GM23338 (cell line): ENCODE data around the gene GLDC. TPM values are rescaled to one million over a fixed set of nuclear protein-coding genes. Genes with fewer than 3 reads are reported as not detected.

Experiments used
- ATAC-seq: fragments of 200-7000 bp; cut with Tn5 transposase; 3 replicates; pipeline ENCODE4 v1.9.1; 2020
- DNase-seq: peaks from one replicate; pipeline ENCODE4 v3.0.0-alpha.2; 2015; ENCODE audit warnings: low spot score
- H2AFZ ChIP-seq: fragments of 200-600 bp; sonication (generic); 2 replicates; pipeline ENCODE4 v1.8.0; 2016; ENCODE audit warnings: antibody characterized with exemption, mild to moderate bottlenecking, moderate library complexity
- H3F3A ChIP-seq: fragments of 200-600 bp; sonication (generic); replicated peaks from 2 replicates; pipeline ENCODE4 v1.8.0; 2017; ENCODE audit warnings: antibody characterized with exemption, mixed run types, low read depth
- H3K27ac ChIP-seq: fragments of 200-600 bp; sonication (generic); 2 replicates; pipeline ENCODE4 v1.6.1; 2016; ENCODE audit warnings: low read depth
- H3K27me3 ChIP-seq: fragments of 200-600 bp; sonication (generic); 2 replicates; pipeline ENCODE4 v1.8.0; 2016; ENCODE audit warnings: mild to moderate bottlenecking, mixed run types, moderate library complexity; ENCODE audit not compliant: insufficient read depth
- H3K36me3 ChIP-seq: fragments of 200-600 bp; sonication (generic); 2 replicates; pipeline ENCODE4 v1.8.0; 2016; ENCODE audit warnings: mild to moderate bottlenecking; ENCODE audit not compliant: insufficient read depth
- H3K4me1 ChIP-seq: fragments of 200-600 bp; sonication (generic); 2 replicates; pipeline ENCODE4 v1.8.0; 2016; ENCODE audit warnings: mild to moderate bottlenecking, moderate library complexity; ENCODE audit not compliant: insufficient read depth
- H3K4me2 ChIP-seq: fragments of 200-600 bp; sonication (generic); 2 replicates; pipeline ENCODE4 v1.7.1; 2017; ENCODE audit warnings: mixed run types
- H3K4me3 ChIP-seq: fragments of 200-600 bp; sonication (generic); 2 replicates; pipeline ENCODE4 v1.6.1; 2016; ENCODE audit warnings: mixed run types
- H3K79me2 ChIP-seq: fragments of 200-600 bp; sonication (generic); replicated peaks from 2 replicates; pipeline ENCODE4 v1.8.0; 2017; ENCODE audit warnings: mild to moderate bottlenecking; ENCODE audit not compliant: insufficient read depth
- H3K9me2 ChIP-seq: fragments of 200-600 bp; sonication (generic); 2 replicates; pipeline ENCODE4 v1.8.0; 2017; ENCODE audit not compliant: insufficient read depth
- H4K20me1 ChIP-seq: fragments of 200-600 bp; sonication (generic); replicated peaks from 2 replicates; pipeline ENCODE4 v1.8.0; 2017; ENCODE audit warnings: mild to moderate bottlenecking; ENCODE audit not compliant: insufficient read depth
- H3K27ac Mint-ChIP-seq: 2 replicates; pipeline ENCODE4 v1.8.0; 2020; ENCODE audit warnings: inconsistent platforms, mild to moderate bottlenecking, moderate library complexity, mixed read lengths
- H3K27me3 Mint-ChIP-seq: 3 replicates; pipeline ENCODE4 v1.8.0; 2022; ENCODE audit warnings: low read depth, mild to moderate bottlenecking, moderate library complexity, mixed read lengths, inconsistent platforms; ENCODE audit not compliant: insufficient read depth, poor library complexity
- H3K36me3 Mint-ChIP-seq: 3 replicates; pipeline ENCODE4 v1.8.0; 2021; ENCODE audit warnings: low read depth, mild to moderate bottlenecking, inconsistent platforms, moderate library complexity, mixed read lengths
- H3K4me1 Mint-ChIP-seq: 3 replicates; pipeline ENCODE4 v1.8.0; 2020; ENCODE audit warnings: mild to moderate bottlenecking, inconsistent platforms, mixed read lengths
- H3K4me3 Mint-ChIP-seq: 3 replicates; pipeline ENCODE4 v1.8.0; 2021; ENCODE audit warnings: moderate library complexity, mild to moderate bottlenecking, inconsistent platforms, mixed read lengths
- H3K9me3 Mint-ChIP-seq: 3 replicates; pipeline ENCODE4 v1.8.0; 2020; ENCODE audit warnings: moderate library complexity, mild to moderate bottlenecking, inconsistent platforms, mixed read lengths
- CREB1 ChIP-seq: fragments of 250-450 bp; sonication (Bioruptor Pico); IDR thresholded peaks from 2 replicates; pipeline ENCODE4 v1.5.0; 2020; ENCODE audit warnings: low read depth, mild to moderate bottlenecking, moderate library complexity
- CTCF ChIP-seq, 2 experiments: fragments of 200-600 bp in 1 of 2; sonication (generic) in 1 of 2; conservative IDR thresholded peaks; 2 replicates each; pipeline versions ENCODE4 v1.5.1 to v1.6.1; 2016 to 2017; ENCODE audit warnings: antibody characterized with exemption in 2 of 2, low read depth in 2 of 2, mild to moderate bottlenecking in 2 of 2, moderate library complexity in 1 of 2
- ETS1 ChIP-seq: IDR thresholded peaks from 2 replicates; pipeline ENCODE4 v1.6.1; 2016; ENCODE audit warnings: antibody characterized with exemption
- EZH2 ChIP-seq: fragments of 200-600 bp; sonication (generic); IDR thresholded peaks from one replicate; pipeline ENCODE4 v1.8.0; 2017; ENCODE audit warnings: antibody characterized with exemption, mild to moderate bottlenecking, low read depth; ENCODE audit not compliant: unreplicated experiment
- EZH2phosphoT487 ChIP-seq: fragments of 200-600 bp; sonication (generic); IDR thresholded peaks from one replicate; pipeline ENCODE4 v1.8.1; 2018; ENCODE audit warnings: antibody characterized with exemption; ENCODE audit not compliant: unreplicated experiment
- JUNB ChIP-seq: IDR thresholded peaks from one replicate; pipeline ENCODE4 v1.6.1; 2016; ENCODE audit warnings: antibody characterized with exemption; ENCODE audit not compliant: unreplicated experiment
- NANOG ChIP-seq: IDR thresholded peaks from 2 replicates; pipeline ENCODE4 v1.6.1; 2016; ENCODE audit warnings: antibody characterized with exemption, borderline replicate concordance
- POLR2AphosphoS5 ChIP-seq: IDR thresholded peaks from 2 replicates; pipeline ENCODE4 v1.6.1; 2016; ENCODE audit warnings: antibody characterized with exemption, low read depth
- REST ChIP-seq: IDR thresholded peaks from one replicate; pipeline ENCODE4 v1.6.1; 2018; ENCODE audit warnings: antibody characterized with exemption; ENCODE audit not compliant: unreplicated experiment
- STAT1 ChIP-seq: IDR thresholded peaks from one replicate; pipeline ENCODE4 v1.6.1; 2016; ENCODE audit warnings: antibody characterized with exemption; ENCODE audit not compliant: unreplicated experiment
- ZNF114 ChIP-seq: fragments of 250-450 bp; sonication (Bioruptor Pico); IDR thresholded peaks from 2 replicates; pipeline ENCODE4 v1.5.0; 2020; ENCODE audit warnings: mild to moderate bottlenecking, moderate library complexity
- ZNF331 ChIP-seq: fragments of 250-450 bp; sonication (Bioruptor Pico); IDR thresholded peaks from 2 replicates; pipeline ENCODE4 v1.5.0; 2020; ENCODE audit warnings: low read depth, mild to moderate bottlenecking, moderate library complexity
- ZNF462 ChIP-seq: fragments of 250-450 bp; sonication (Bioruptor Pico); IDR thresholded peaks from 2 replicates; pipeline ENCODE4 v1.5.0; 2020; ENCODE audit warnings: mild to moderate bottlenecking, moderate library complexity
- polyA plus RNA-seq: library from polyadenylated mRNA; unstranded; fragments of >200 nt; fragmentation: Nextera tagmentation; extraction: Ambion mirVana; gene quantifications from 2 replicates; pipeline ENCODE4 v1.2.1, GENCODE V29; 2016
- total RNA-seq: library from RNA; depleted of rRNA; stranded (reverse); fragments of >200 nt; shearing (Covaris generic); gene quantifications from 2 replicates; pipeline ENCODE4 v1.2.3, GENCODE V29; 2014

The GLDC gene
- total and polyA plus RNA-seq, 2 experiments from 2014 or later = 63.5 to 139 TPM

GRCh38 chr9:6680797-6681146 is 35.2 kb upstream of the GLDC start:
- peak overlapping the region; percentile 4; the same call in 1 of the 2 replicates for H2AFZ ChIP-seq
- H3K4me3 ChIP-seq = peak overlapping the region; percentile 83

More at GRCh38 chr9:6680797-6681146, 35.2 kb upstream of the GLDC start:
- Mint-ChIP-seq H3K4me3 (peak overlapping the region; percentile 84), H3K27ac (peak overlapping the region; percentile 98), H3K4me1 (peaks cover 15% of the 10 kb centered on the region), H3K27me3 (peaks cover 16% of the 10 kb centered on the region), H3K9me3 (no peaks in the 10 kb centered on the region), H3K36me3 (peaks cover 21% of the 10 kb centered on the region)
- ATAC-seq (peak; percentile 56), DNase-seq (peak; percentile 71)
- peaks cover 29% of the 10 kb centered on the region for H3F3A ChIP-seq
- H3K4me2 ChIP-seq = peak overlapping the region; percentile 93
- H3K27me3 ChIP-seq = no peaks in the 10 kb centered on the region
- peaks cover 16% of the 10 kb centered on the region; the same call in 1 of the 2 replicates for H3K4me1 ChIP-seq
- H3K36me3 ChIP-seq = no peaks in the 10 kb centered on the region; the same call in 1 of the 2 replicates
- H3K27ac ChIP-seq = peak overlapping the region; percentile 100
- H4K20me1 ChIP-seq = no peaks in the 10 kb centered on the region
- H3K9me2 ChIP-seq = no peaks in the 10 kb centered on the region
- no peak for TF ChIP-seq ZNF331 (CRISPR knock-in tag)
- TF ChIP-seq EZH2phosphoT487 = no peak
- TF ChIP-seq ZNF462 (CRISPR knock-in tag) = no peak
- no peak for TF ChIP-seq CTCF (conservative IDR thresholded peaks at IDR 0.05; ENCODE audit: low read depth in 2 of 2)
- TF ChIP-seq NANOG = 0 out of 2 replicates have a peak, but pooled peaks have one; percentile 19
- TF ChIP-seq CREB1 (CRISPR knock-in tag) = peak; percentile 35; the same call in 1 of the 2 replicates
- TF ChIP-seq EZH2 = no peak
- TF ChIP-seq STAT1 = no peak
- TF ChIP-seq ETS1 = no peak
- no peak for TF ChIP-seq JUNB
- no peak for TF ChIP-seq ZNF114
- no peak for TF ChIP-seq POLR2AphosphoS5
- TF ChIP-seq REST = no peak
- H3K79me2 ChIP-seq = peaks cover 20% of the 10 kb centered on the region
